AG04449 (cell line): Measurements from ENCODE around the gene PPP1R12C.
A peak's percentile ranks its signal among the peaks of the same experiment; 100 is the strongest.

Experiments used
- CTCF ChIA-PET: fragments of 350-600 bp; formaldehyde crosslinking; extraction: SDS; loops from one replicate; lab custom pipeline; 2021; ENCODE audit warnings: antibody characterized with exemption; lab: Yijun Ruan, JAX
- POLR2A ChIA-PET: fragments of 400-600, 350-600 bp; formaldehyde crosslinking; extraction: SDS; loops from one replicate; lab custom pipeline; 2020; ENCODE audit warnings: antibody characterized with exemption, inconsistent platforms; lab: Yijun Ruan, JAX
- DNase-seq: peaks from one replicate; pipeline ENCODE4 v3.0.0-alpha.2; 2010; ENCODE audit warnings: low read depth, low spot score
- H3K4me3 ChIP-seq: 2 replicates; pipeline ENCODE4 v1.5.1; 2011; ENCODE audit warnings: low read depth, mild to moderate bottlenecking, control low read depth, low read length
- TF ChIP-seq, protein P1 (sequence below): IDR thresholded peaks from one replicate; pipeline ENCODE4 v1.5.1; 2011; ENCODE audit warnings: mild to moderate bottlenecking, moderate library complexity, low read length, control low read depth, inconsistent platforms; ENCODE audit not compliant: insufficient read depth; ENCODE audit errors: missing control alignments

The PPP1R12C gene

DNA sequence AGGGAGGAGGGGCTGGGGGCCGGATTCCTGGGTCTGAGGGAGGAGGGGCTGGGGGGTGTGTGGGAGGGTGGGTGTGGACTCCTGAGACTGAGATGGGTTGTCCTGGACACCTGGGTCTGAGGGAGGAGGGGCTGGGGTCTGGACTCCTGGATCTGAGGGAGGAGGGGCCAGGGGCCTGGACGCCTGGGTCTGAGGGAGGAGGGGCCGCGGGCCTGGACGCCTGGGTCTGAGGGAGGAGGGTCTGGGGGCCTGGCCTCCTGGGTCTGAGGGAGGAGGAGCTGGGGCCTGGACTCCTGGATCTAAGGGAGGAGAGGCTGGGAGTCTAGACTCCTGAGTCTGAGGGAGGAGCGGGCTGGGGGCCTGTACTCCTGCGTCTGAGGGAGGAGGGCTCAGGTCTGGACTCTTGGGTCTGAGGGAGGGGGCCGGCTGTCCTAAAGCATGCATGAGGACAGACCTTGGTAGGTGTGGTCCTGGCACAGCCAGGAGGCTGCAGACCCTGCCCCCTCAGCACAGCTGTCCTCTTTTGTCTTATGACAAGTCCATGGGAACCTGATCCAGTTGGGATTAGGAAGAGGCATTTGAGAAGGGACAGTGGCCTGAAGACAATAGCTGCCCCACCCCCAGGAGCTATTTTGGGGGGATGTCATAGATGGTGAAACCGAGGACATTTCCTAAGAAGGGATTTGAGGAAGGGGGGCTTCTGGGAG is 30.3 kb upstream of the PPP1R12C start:
- TF ChIP-seq, protein P1, sequence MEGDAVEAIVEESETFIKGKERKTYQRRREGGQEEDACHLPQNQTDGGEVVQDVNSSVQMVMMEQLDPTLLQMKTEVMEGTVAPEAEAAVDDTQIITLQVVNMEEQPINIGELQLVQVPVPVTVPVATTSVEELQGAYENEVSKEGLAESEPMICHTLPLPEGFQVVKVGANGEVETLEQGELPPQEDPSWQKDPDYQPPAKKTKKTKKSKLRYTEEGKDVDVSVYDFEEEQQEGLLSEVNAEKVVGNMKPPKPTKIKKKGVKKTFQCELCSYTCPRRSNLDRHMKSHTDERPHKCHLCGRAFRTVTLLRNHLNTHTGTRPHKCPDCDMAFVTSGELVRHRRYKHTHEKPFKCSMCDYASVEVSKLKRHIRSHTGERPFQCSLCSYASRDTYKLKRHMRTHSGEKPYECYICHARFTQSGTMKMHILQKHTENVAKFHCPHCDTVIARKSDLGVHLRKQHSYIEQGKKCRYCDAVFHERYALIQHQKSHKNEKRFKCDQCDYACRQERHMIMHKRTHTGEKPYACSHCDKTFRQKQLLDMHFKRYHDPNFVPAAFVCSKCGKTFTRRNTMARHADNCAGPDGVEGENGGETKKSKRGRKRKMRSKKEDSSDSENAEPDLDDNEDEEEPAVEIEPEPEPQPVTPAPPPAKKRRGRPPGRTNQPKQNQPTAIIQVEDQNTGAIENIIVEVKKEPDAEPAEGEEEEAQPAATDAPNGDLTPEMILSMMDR, result no peak
- no peak overlapping the region for H3K4me3 ChIP-seq
- ChIA-PET CTCF (interaction anchor here (1.0 to 3.3 kb wide), 5 partner anchors 9 to 51 kb away, joined by 3 to 23 read pairs (median 3); partner anchors contain the start of gene TNNI3), POLR2A (no interaction called here)
- DNase-seq, result no peak

- H3K4me3 ChIP-seq, result peak overlapping the region; percentile 15; the same call in 1 of the 2 replicates
- CTCF ChIA-PET, result interaction anchor here (0.6 to 3.3 kb wide), 8 partner anchors 10 to 306 kb away, joined by 3 to 23 read pairs (median 3); partner anchors contain the start of gene TNNI3
- DNase-seq, result no peak
- POLR2A ChIA-PET, result no interaction called here
- TF ChIP-seq, protein P1, result no peak
Observed at GRCh38 chr19:55146705-55147273, 29.4 kb upstream of the PPP1R12C start.

- peak overlapping the region; percentile 15 for H3K4me3 ChIP-seq
- CTCF ChIA-PET, result interaction anchor here (0.8 to 3.3 kb wide), 6 partner anchors 10 to 307 kb away, joined by 3 to 23 read pairs (median 4); partner anchors contain the start of gene TNNI3
- no peak for DNase-seq
- TF ChIP-seq, protein P1, result peak; percentile 60
- POLR2A ChIA-PET, result no interaction called here
Observed at GRCh38 chr19:55146078-55146704, 28.8 kb upstream of the PPP1R12C start.

DNA sequence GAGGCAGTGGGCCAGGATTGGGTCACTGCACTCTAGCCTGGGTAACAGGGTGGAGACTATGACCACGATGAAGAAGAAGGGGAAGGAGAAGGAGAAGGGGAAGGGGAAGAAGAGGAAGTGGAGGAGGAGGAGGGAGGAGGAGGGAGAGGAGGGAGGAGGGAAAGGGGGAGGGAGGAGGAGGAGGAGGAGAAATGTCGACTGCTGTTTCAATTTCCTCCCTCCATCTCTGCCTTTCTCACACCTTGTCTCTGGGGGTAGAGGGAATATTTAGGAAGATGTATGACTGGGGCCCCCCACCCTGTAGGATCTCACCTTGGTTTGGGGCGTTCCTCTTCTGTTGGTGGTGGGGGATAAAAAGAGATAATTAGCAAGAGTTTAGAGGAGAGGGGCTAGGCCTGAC is 27.8 kb upstream of the PPP1R12C start:
- no peak overlapping the region for H3K4me3 ChIP-seq
- ChIA-PET CTCF (interaction anchor here (1.2 to 7.0 kb wide), 3 partner anchors 15 to 279 kb away, joined by 3 to 90 read pairs (median 18); no protein-coding TSS in a partner anchor), POLR2A (no interaction called here)
- DNase-seq, result no peak
- TF ChIP-seq, protein P1, result no peak

DNA sequence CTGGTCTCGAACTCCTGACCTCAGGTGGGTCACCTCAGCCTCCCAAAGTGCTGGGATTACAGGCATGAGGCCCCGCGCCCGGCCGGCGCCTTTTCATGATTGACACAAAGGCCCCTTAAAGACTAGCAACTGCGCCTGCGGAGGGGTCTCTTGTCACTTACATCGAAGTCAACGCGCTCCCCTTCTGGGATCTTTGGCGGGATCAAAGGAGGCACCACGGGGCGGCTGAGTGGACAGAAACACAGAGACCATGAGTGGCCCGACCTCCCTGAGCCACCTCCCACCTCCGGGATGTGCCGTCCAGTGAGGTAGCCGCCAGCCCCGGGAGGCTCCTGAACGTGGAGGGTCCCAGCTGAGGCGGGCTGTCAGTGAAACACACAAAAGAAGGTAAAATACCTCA is 24.3 kb upstream of the PPP1R12C start:
- DNase-seq, result no peak
- TF ChIP-seq, protein P1, result no peak
- CTCF ChIA-PET, result interaction anchor here (0.6 to 7.0 kb wide), 33 partner anchors 10 to 1112 kb away, joined by 3 to 90 read pairs (median 8); partner anchors contain the start of genes DNAAF3, TMEM238, ZNF628 and ZNF784
- POLR2A ChIA-PET, result interaction anchor here (0.7 to 1.2 kb wide), 3 partner anchors 24 to 346 kb away, joined by 3 to 7 read pairs (median 5); partner anchors contain the start of gene PPP1R12C
- no peak overlapping the region for H3K4me3 ChIP-seq
